CD4-positive, CD25-positive, alpha-beta regulatory T cell (primary cell): ENCODE measurements around the gene DCPS. TPM values are rescaled to one million over a fixed set of nuclear protein-coding genes. Genes with fewer than 3 reads are reported as not detected.
"Not testable (repeated sequence)": the region's sequence is repeated elsewhere in the genome, so short reads cannot be mapped to it uniquely, and the experiment has no call there.

Experiments used
- ATAC-seq, 2 donors: fragments of 150-1000 bp; cut with Tn5 transposase; one replicate each; pipeline ENCODE4 v1.10.0; 2021; ENCODE audit warnings: low read depth in 2 of 2, moderate number of reproducible peaks in 2 of 2, moderate library complexity in 1 of 2
- DNase-seq, 3 donors: peaks; one replicate each; pipeline versions ENCODE4 v3.0.0 to v3.0.0-alpha.2; 2012 to 2022; ENCODE audit warnings: mixed read lengths in 1 of 3
- H3K27ac ChIP-seq: one replicate; pipeline ENCODE4 v1.7.0; 2013; ENCODE audit warnings: mild to moderate bottlenecking, low read length; ENCODE audit not compliant: insufficient read depth, poor library complexity, severe bottlenecking
- H3K27me3 ChIP-seq: one replicate; pipeline ENCODE4 v1.7.0; 2013; ENCODE audit warnings: low read length; ENCODE audit not compliant: control insufficient read depth, insufficient read depth
- H3K36me3 ChIP-seq: one replicate; pipeline ENCODE4 v1.7.0; 2013; ENCODE audit warnings: mild to moderate bottlenecking, low read length, moderate library complexity; ENCODE audit not compliant: control insufficient read depth, insufficient read depth
- H3K4me1 ChIP-seq: 2 replicates; pipeline ENCODE4 v1.7.0; 2013; ENCODE audit warnings: mild to moderate bottlenecking, low read length; ENCODE audit not compliant: insufficient read depth, control insufficient read depth, poor library complexity, severe bottlenecking
- H3K4me3 ChIP-seq: one replicate; pipeline ENCODE4 v1.7.0; 2013; ENCODE audit warnings: low read depth, mild to moderate bottlenecking, low read length, moderate library complexity
- H3K9me3 ChIP-seq, 2 experiments: 1 replicate in 1 of 2; 2 replicates in 1 of 2; pipeline ENCODE4 v1.7.0; 2013; ENCODE audit warnings: low read length in 2 of 2, mild to moderate bottlenecking in 1 of 2, moderate library complexity in 1 of 2; ENCODE audit not compliant: control insufficient read depth in 2 of 2
- H3K27ac Mint-ChIP-seq, 3 donors: one replicate each; pipeline ENCODE4 v1.8.0; 2020 to 2022; ENCODE audit warnings: mild to moderate bottlenecking in 3 of 3, mixed read lengths in 3 of 3, moderate library complexity in 2 of 3
- H3K27me3 Mint-ChIP-seq: one replicate; pipeline ENCODE4 v1.8.0; 2022; ENCODE audit warnings: mild to moderate bottlenecking, mixed read lengths
- H3K36me3 Mint-ChIP-seq: one replicate; pipeline ENCODE4 v1.8.0; 2020; ENCODE audit warnings: mixed read lengths
- H3K4me1 Mint-ChIP-seq, 4 donors: one replicate each; pipeline ENCODE4 v1.8.0; 2020 to 2022; ENCODE audit warnings: mixed read lengths in 4 of 4, mild to moderate bottlenecking in 1 of 4
- H3K4me3 Mint-ChIP-seq, 4 donors: one replicate each; pipeline ENCODE4 v1.8.0; 2020 to 2022; ENCODE audit warnings: mild to moderate bottlenecking in 4 of 4, mixed read lengths in 4 of 4, moderate library complexity in 3 of 4
- H3K9me3 Mint-ChIP-seq, 7 donors: one replicate each; pipeline ENCODE4 v1.8.0; 2020 to 2022; ENCODE audit warnings: mixed read lengths in 7 of 7, mild to moderate bottlenecking in 3 of 7, moderate library complexity in 2 of 7
- polyA plus RNA-seq, 4 donors: library from polyadenylated mRNA; unstranded; fragments of 300-500 nt; fragmentation: Illumina TruSeq; gene quantifications; one replicate each; pipeline ENCODE4 v1.2.3, GENCODE V29; 2021
- total RNA-seq: library from RNA; stranded (reverse); gene quantifications from one replicate; pipeline ENCODE4 v1.2.3, GENCODE V29; 2022

Gene DCPS
- total and polyA plus RNA-seq, 5 donors from 2014 or later = 18.1 to 57.6 (median 47.7) TPM

DNA sequence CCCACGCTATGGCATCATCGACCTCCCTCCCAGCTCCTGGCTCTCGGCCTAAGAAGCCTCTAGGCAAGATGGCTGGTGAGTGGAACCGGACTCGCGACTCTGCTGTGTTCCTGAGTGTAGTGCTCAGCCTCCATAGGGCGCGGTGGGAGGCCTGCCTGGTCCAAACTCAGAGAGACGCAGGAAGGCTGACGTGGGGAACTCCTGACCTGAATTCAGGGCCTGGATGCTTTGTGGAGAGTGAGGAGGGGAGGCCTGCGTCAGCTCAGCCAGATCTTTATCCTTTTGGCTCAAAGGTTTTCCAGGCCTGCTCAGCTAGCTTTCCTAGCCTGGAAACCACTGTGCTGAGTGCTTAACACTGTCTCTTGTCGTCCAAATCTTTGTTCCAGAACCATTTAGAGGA is 13.0 kb upstream of the DCPS start:
- peaks cover 38% of the 10 kb centered on the region for H3K36me3 Mint-ChIP-seq
- H3K4me3 Mint-ChIP-seq = no peak overlapping the region

GRCh38 chr11:126293726-126294125 is 10.1 kb upstream of the DCPS start:
- Histone ChIP-seq H3K27me3 (no peaks in the 10 kb centered on the region), H3K9me3 (no peaks in the 10 kb centered on the region), H3K4me1 (no peaks in the 10 kb centered on the region), H3K4me3 (no peak overlapping the region), H3K36me3 (peaks cover 46% of the 10 kb centered on the region), H3K27ac (no peak overlapping the region)
- no peaks in the 10 kb centered on the region for H3K9me3 Mint-ChIP-seq
- peaks cover 33% of the 10 kb centered on the region for H3K36me3 Mint-ChIP-seq
- DNase-seq (no peak), ATAC-seq (no peak)
- peaks cover 0 to 33% (median 9%) of the 10 kb centered on the region in 4 donors for H3K4me1 Mint-ChIP-seq
- no peaks in the 10 kb centered on the region for H3K27me3 Mint-ChIP-seq
- H3K27ac Mint-ChIP-seq = no peak overlapping the region
- no peak overlapping the region for H3K4me3 Mint-ChIP-seq

More for the DNA sequence above, 13.0 kb upstream of the DCPS start:
- Mint-ChIP-seq H3K9me3 (peaks cover 0 to 1% (median 0%) of the 10 kb centered on the region in 7 donors), H3K4me1 (peaks cover 0 to 25% (median 14%) of the 10 kb centered on the region in 4 donors), H3K27ac (no peak overlapping the region), H3K27me3 (no peaks in the 10 kb centered on the region)
- no peaks in the 10 kb centered on the region for H3K27me3 ChIP-seq
- peaks cover 49% of the 10 kb centered on the region for H3K36me3 ChIP-seq
- DNase-seq = no peak
- no peak for ATAC-seq
- no peak overlapping the region for H3K4me3 ChIP-seq
- H3K4me1 ChIP-seq = no peaks in the 10 kb centered on the region
- H3K27ac ChIP-seq = no peak overlapping the region
- H3K9me3 ChIP-seq = no peaks in the 10 kb centered on the region

- Histone ChIP-seq H3K4me3 (no peak overlapping the region), H3K9me3 (no peaks in the 10 kb centered on the region), H3K27ac (no peak overlapping the region), H3K27me3 (no peaks in the 10 kb centered on the region), H3K4me1 (no peaks in the 10 kb centered on the region), H3K36me3 (peaks cover 19% of the 10 kb centered on the region)
- peaks cover 24% of the 10 kb centered on the region for H3K36me3 Mint-ChIP-seq
- H3K4me3 Mint-ChIP-seq = peak overlapping the region in 2 of 4 donors; percentile 0 to 27
- H3K27me3 Mint-ChIP-seq = no peaks in the 10 kb centered on the region
- H3K27ac Mint-ChIP-seq = no peak overlapping the region
- no peaks in the 10 kb centered on the region for H3K9me3 Mint-ChIP-seq
- DNase-seq (no peak), ATAC-seq (no peak)
- peaks cover 0 to 27% (median 11%) of the 10 kb centered on the region in 4 donors for H3K4me1 Mint-ChIP-seq
Observed at GRCh38 chr11:126297004-126297403, 6.9 kb upstream of the DCPS start.

GRCh38 chr11:126304457-126305075 is 706 bp downstream of the DCPS start:
- Mint-ChIP-seq H3K36me3 (peaks cover 17% of the 10 kb centered on the region), H3K9me3 (no peaks in the 10 kb centered on the region), H3K27me3 (no peaks in the 10 kb centered on the region), H3K27ac (peak overlapping the region; percentile 97 to 99 (median 98)), H3K4me1 (peaks cover 22 to 48% (median 37%) of the 10 kb centered on the region in 4 donors), H3K4me3 (peak overlapping the region; percentile 88 to 99 (median 96))
- ATAC-seq = no peak
- H3K36me3 ChIP-seq = peaks cover 13% of the 10 kb centered on the region
- no peaks in the 10 kb centered on the region for H3K9me3 ChIP-seq
- H3K27me3 ChIP-seq = no peaks in the 10 kb centered on the region
- no peak for DNase-seq
- peak overlapping the region; percentile 97 for H3K4me3 ChIP-seq
- peak overlapping the region; percentile 83 for H3K27ac ChIP-seq
- H3K4me1 ChIP-seq = peaks cover 20% of the 10 kb centered on the region

GRCh38 chr11:126305699-126306098 is 1.8 kb downstream of the DCPS start:
- DNase-seq (peak in 2 of 3 donors; percentile 28 to 87), ATAC-seq (peak; percentile 50 to 61)
- Histone ChIP-seq H3K9me3 (no peaks in the 10 kb centered on the region), H3K4me3 (peak overlapping the region; percentile 29), H3K27me3 (no peaks in the 10 kb centered on the region), H3K27ac (peak overlapping the region; percentile 14), H3K36me3 (peaks cover 20% of the 10 kb centered on the region), H3K4me1 (peaks cover 20% of the 10 kb centered on the region)
- Mint-ChIP-seq H3K27me3 (no peaks in the 10 kb centered on the region), H3K36me3 (peaks cover 22% of the 10 kb centered on the region), H3K4me3 (peak overlapping the region; percentile 68 to 85 (median 80)), H3K4me1 (peaks cover 27 to 59% (median 41%) of the 10 kb centered on the region in 4 donors), H3K27ac (peak overlapping the region; percentile 29 to 93 (median 57)), H3K9me3 (no peaks in the 10 kb centered on the region)

GRCh38 chr11:126307706-126308105 is 3.8 kb downstream of the DCPS start:
- Histone ChIP-seq H3K36me3 (peaks cover 22% of the 10 kb centered on the region), H3K9me3 (no peaks in the 10 kb centered on the region), H3K27me3 (no peaks in the 10 kb centered on the region), H3K27ac (no peak overlapping the region), H3K4me1 (peaks cover 20% of the 10 kb centered on the region), H3K4me3 (no peak overlapping the region)
- peak overlapping the region in 2 of 4 donors; percentile 2 to 39 for H3K4me3 Mint-ChIP-seq
- H3K27ac Mint-ChIP-seq = peak overlapping the region; percentile 21 to 76 (median 57)
- H3K27me3 Mint-ChIP-seq = no peaks in the 10 kb centered on the region
- no peak for ATAC-seq
- H3K36me3 Mint-ChIP-seq = peaks cover 28% of the 10 kb centered on the region
- H3K9me3 Mint-ChIP-seq = no peaks in the 10 kb centered on the region
- H3K4me1 Mint-ChIP-seq = peaks cover 25 to 68% (median 43%) of the 10 kb centered on the region in 4 donors
- peak in 1 of 3 donors; percentile 38 for DNase-seq

GRCh38 chr11:126308271-126308671 is 4.4 kb downstream of the DCPS start:
- peaks cover 28% of the 10 kb centered on the region for H3K36me3 ChIP-seq
- no peak for DNase-seq
- Mint-ChIP-seq H3K4me3 (peak overlapping the region in 1 of 4 donors; percentile 39), H3K27me3 (no peaks in the 10 kb centered on the region), H3K4me1 (peaks cover 19 to 62% (median 42%) of the 10 kb centered on the region in 4 donors), H3K9me3 (no peaks in the 10 kb centered on the region), H3K36me3 (peaks cover 29% of the 10 kb centered on the region), H3K27ac (peak overlapping the region in 1 of 3 donors; percentile 57)
- H3K27me3 ChIP-seq = no peaks in the 10 kb centered on the region
- H3K27ac ChIP-seq = no peak overlapping the region
- H3K4me1 ChIP-seq = peaks cover 20% of the 10 kb centered on the region
- H3K9me3 ChIP-seq = no peaks in the 10 kb centered on the region
- H3K4me3 ChIP-seq = no peak overlapping the region
- no peak for ATAC-seq

- not testable (repeated sequence) for H3K27me3 ChIP-seq, H3K9me3 Mint-ChIP-seq, H3K4me3 ChIP-seq, H3K27ac Mint-ChIP-seq, H3K9me3 ChIP-seq, H3K27me3 Mint-ChIP-seq, DNase-seq, H3K27ac ChIP-seq, ATAC-seq
- H3K4me3 Mint-ChIP-seq = peak overlapping the region in 1 of 4 donors; percentile 56
- peaks cover 32% of the 10 kb centered on the region for H3K36me3 Mint-ChIP-seq
- Histone ChIP-seq H3K4me1 (peaks cover 20% of the 10 kb centered on the region), H3K36me3 (peaks cover 29% of the 10 kb centered on the region)
- peaks cover 17 to 59% (median 41%) of the 10 kb centered on the region in 4 donors for H3K4me1 Mint-ChIP-seq
Observed at GRCh38 chr11:126308771-126309170, 4.9 kb downstream of the DCPS start.
